ENCODE measurements around the gene MICU1.
"Not testable (repeated sequence)": the region's sequence is repeated elsewhere in the genome, so short reads cannot be mapped to it uniquely, and the experiment has no call there.

Gene MICU1

DNA sequence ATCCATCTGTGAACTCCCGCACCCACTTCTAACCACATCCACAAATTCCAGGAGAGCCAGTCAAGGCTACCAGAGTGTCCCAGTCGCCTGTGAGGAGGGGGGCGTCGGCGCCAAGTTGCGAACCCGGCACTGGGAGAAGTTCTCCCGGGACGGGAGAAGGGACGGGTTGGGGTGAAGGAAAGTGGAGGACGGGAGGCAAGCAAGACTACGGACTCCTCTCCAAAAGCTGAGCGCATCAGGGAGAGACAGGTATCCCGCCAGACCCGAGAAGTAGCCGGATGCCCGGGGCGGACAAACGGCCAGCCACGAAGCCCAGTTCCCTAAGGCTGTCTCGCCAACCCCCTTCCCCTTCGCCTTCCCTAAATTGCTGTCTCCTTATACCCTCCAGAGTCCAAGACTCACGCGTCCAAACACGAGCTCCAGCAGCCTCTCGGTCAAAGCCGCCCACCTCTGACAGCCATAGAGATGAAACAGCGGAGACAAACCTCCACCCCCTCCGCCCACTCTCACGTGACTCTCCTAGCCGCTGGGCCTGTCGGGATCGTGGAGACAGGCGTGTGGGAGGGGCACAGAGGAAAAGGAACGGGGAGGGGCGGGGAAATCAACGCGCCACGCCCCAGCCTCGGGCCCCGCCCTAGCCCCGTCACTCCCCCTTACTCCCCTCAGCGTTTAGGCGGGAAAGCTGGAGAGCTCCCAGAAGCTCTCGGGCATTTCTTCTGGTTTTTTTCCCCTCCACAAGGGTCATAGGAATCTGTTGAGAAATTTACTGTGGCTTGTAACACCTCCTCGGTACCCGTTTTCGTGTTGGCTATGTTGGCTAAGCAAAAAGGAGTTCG is at the start of gene MICU1:
MICU1 (minus strand) TSS at position 472 of the 836 bp plus-strand sequence. CDS start 59,286 bp downstream, outside the sequence.
- DNase-seq (ENCODE audit: low spot score), result peak; percentile 96

GRCh38 chr10:72674174-72674573 is 48.3 kb upstream of the MICU1 start:
- DNase-seq (ENCODE audit: low spot score), result not testable (repeated sequence)

- DNase-seq (ENCODE audit: low spot score), result no peak
Observed at GRCh38 chr10:72673280-72673679, 47.4 kb upstream of the MICU1 start.

GRCh38 chr10:72667207-72667864 is 41.5 kb upstream of the MICU1 start:
- no peak for DNase-seq (ENCODE audit: low spot score)

GRCh38 chr10:72665925-72666324 is 40.0 kb upstream of the MICU1 start:
- DNase-seq (ENCODE audit: low spot score), result no peak

DNA sequence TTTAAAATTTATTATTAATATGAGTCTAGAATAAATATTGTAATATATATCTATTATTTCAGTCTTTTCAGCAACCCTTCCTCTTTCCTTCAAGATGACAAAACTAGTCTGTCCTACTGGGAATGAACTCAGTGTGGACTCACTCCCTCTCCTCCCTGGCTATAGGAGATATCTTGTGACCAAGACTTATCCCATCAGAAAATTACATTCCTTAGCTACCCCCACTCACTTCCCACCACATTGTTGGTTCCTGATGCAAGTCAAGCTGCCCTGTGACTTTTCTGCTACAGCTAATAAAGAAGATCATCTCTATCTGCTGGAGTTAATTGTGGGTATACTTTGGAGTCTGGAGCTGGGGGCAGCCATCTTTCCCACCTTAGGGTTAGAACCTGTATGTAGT is 38.1 kb upstream of the MICU1 start:
- DNase-seq (ENCODE audit: low spot score), result no peak

GRCh38 chr10:72661431-72661830 is 35.6 kb upstream of the MICU1 start:
- DNase-seq (ENCODE audit: low spot score), result no peak

- no peak for DNase-seq (ENCODE audit: low spot score)
Observed at GRCh38 chr10:72660220-72660619, 34.3 kb upstream of the MICU1 start.

DNA sequence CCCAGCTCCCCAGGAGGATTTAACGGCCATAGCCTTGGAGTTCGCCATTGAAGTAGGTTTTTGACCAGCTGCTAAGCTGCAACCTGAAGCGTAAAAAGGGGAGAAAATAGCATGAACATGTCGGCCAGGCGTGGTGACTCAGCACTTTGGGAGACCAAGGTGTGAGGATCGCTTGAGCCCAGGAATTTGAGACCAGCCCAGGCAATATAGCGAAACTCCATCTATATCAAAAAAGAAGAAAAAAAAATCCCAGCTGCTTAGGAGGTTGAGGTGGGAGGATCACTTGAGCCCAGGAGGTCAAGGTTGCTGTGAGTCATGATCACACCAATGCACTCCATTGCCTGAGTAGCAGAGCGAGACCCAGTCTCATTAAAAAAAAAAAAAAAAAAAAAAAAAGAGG is 33.8 kb upstream of the MICU1 start:
- DNase-seq (ENCODE audit: low spot score), result no peak

- no peak for DNase-seq (ENCODE audit: low spot score)
Observed at GRCh38 chr10:72658696-72659400, 33.0 kb upstream of the MICU1 start.

DNA sequence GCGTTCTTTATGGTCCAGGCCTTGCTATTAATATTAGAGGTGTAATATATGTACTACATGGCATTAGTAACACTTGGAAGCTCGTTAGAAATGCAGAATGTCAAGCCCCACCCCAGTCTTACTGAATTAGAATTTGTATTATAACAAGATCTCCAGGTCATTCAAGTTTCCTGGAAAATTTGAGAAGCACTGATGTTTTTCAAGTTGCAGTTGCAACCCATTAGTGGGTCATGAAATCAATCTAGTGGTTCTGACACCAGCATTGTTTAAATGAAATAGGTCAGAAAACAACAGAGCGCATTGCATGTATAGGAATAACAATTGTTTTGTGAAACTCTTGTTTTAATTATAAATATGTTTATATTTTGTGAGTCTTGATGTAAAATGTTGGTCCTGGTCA is 28.8 kb upstream of the MICU1 start:
- DNase-seq (ENCODE audit: low spot score), result no peak

DNA sequence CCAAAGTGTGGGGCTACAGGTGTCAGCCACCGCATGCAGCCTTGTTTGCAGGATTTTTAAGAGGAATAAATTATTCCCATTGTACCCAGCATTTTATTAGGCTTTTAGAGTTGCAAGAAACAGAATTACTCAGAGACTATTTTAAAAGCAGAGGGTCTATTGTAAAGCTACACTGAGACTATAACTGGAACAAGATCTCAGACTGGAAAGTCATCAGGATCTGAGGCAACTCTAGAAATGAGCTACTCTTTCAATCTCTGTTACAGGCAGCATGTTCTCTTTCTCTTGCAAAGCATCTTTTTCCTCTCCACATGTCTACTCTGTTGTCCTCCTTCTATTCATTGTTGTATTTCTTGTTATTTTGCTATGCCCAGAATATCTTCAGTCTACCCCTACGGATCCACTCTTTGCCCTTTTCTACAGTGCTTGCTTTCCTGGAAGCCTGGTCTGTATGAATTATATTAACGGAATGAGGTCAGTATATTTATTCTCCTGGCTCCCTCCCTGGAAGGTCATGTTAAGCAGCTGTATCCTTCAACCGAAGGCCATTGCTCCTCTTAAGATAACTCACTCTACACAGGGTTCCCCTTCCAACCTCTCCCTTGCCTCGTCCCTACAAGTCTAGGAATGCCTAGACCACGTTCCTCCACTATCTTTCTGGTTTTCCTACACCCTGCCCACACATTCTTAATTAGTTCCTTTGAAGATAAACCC is 27.7 kb upstream of the MICU1 start:
- no peak for DNase-seq (ENCODE audit: low spot score)

- no peak for DNase-seq (ENCODE audit: low spot score)
Observed at GRCh38 chr10:72649291-72649690, 23.4 kb upstream of the MICU1 start.

DNA sequence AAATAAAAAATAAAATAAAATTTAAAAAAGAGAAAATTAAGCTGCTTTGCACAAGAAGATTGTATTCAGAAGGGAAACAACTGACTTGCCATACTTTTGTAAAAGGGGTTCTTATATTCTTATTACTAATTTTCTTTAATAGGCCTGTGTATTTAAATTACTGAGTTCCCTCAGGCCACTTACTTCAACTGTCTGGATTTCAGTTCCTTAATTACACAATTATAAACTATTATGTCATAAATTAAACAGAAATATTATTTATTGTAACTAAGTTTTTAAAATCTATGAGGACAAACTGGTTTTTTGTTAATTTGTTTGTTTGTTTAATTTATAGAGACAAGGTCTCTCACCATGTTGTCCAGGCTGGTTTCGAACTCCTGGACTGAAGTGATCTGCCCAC is 22.4 kb upstream of the MICU1 start:
- no peak for DNase-seq (ENCODE audit: low spot score)

DNA sequence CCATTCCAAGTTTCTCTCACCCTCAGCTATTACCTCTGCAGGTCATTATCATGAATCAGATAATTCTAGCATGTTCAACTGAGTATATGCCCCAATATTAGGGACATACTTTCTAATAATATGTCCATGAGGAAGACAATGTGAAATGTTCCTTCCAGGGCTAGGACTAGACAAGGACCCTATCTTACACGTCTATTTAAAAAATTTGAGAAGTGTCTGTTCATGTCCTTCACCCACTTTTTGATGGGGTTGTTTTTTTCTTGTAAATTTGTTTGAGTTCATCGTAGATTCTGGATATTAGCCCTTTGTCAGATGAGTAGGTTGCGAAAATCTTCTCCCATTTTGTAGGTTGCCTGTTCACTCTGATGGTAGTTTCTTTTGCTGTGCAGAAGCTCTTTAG is 21.1 kb upstream of the MICU1 start:
- DNase-seq (ENCODE audit: low spot score), result not testable (repeated sequence)

DNA sequence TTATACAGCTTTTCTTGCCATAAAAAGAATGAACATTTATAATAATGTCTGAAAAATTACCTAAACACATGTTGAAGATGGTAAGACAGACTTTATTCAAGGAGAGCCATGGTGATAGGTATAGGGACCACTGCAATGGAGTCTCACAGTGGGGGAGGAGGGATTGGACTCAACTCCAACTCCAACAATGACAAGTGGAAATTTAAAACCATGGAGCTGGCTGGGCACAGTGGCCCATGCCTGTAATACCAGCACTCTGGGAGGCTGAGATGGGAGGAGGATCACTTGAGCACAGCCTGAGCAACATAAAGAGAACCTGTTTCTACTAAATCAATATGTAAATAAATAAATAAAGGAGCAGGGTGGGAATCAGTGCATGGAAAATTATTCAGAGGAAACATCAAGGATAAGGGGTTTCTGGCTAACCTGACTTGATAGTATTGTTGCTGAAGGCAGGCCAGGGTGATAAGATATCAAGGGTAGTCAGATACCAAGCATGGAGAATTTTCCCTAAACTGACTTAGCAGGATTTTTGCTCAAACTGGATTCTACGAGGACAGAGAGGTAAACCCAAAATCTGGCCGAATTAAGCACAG is 19.5 kb upstream of the MICU1 start:
- DNase-seq (ENCODE audit: low spot score), result no peak

DNA sequence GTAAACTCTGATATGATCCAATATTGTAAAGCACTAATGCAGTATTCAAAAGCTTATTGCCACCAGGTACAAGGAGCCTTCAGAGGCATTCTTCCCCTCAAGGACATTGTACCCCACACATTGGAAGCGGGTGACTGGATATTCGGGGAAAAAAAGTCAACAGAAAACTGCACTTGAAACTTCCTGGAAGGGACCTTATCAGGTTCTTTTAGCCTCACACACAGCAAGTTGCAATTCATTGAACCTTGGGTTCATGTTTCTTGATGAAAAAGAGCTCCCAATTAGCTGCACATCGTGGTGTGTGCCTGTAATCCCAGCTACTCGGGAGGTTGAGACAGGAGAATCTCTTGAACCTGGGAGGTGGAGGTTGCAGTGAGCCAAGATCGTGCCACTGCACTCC is 16.4 kb upstream of the MICU1 start:
- DNase-seq (ENCODE audit: low spot score), result no peak

DNA sequence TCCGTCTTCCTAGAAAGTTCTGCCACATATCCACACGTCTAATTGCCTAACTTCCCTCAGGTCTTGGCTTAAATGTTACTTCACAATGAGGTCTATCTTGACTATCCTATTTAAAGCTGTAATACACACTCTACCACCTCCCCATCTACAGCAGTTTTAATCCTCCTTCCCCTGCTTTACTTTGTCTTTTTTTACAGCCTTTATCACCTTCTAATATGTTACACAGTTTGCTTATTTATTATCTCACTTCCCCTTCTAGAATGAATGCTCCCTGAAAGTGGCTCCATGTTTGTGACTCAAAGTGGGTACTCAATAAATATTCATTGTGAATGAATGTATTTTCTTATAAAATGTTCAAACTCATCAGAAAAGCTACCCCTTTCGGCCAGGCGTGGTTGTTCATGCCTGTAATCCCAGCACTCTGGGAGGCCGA is 13.6 kb upstream of the MICU1 start:
- DNase-seq (ENCODE audit: low spot score), result no peak

DNA sequence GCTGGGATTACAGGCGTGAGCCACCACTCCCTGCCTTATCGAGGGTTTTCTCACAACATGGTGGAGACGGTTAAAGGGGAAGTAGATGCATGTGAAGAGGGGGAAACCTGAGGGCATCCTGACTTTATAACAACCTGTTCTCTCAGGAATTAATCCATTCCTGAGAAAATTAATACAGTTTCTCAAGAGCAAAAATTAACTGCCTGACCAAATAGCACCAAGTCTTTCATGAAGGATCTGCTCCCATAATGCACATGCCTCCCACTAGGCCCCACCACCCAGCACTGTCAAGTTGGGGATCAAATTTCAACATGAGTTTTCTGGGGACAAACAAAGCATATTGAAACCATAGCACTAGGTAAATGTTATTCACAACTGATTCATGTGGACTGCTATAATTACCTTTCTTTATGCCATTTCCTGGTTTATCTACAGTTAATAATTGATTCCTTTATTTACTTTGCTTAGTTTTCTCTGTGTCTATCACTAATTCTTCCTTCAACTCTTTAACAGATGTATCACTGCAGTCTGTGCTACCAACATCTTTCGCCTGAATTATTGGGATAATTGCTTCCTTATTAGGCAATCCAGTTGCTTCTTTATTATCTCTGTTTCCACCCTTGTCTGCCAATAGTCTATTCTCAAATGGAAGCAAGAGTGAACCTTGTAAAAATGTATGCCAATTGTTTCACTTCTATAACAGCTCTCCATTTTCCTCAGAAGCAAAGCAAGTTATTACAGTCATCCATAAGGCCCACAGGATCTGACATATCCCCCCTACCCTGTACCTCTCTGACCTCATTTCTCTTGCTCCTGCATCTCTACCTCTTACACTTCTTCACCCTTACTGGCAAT is 12.9 kb upstream of the MICU1 start:
- no peak for DNase-seq (ENCODE audit: low spot score)

DNA sequence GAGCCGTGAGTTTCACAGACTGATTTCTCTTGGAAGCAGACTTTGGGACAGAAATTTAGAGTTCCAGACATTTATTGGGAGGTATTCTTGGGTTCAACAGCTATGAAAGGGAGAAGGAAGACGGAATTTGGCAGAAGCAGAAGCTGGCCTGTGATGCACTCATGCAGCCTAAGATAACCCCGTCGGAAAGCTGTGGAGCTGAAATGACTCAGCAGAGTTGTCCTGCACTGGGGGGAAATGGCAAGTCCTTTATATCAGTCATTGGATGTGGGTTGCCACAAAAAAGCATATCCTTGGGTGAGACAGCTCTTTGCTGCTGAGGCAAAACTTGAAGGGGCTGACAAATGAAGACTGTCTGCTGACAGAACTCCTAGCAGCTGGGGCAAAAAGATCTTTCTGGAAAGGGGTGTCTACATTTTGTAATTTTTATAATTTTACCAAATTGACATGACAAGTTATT is 11.5 kb upstream of the MICU1 start:
- no peak for DNase-seq (ENCODE audit: low spot score)

GRCh38 chr10:72630144-72630543 is 4.3 kb upstream of the MICU1 start:
- DNase-seq (ENCODE audit: low spot score), result no peak

Measured in ecto neural progenitor cell (in vitro differentiated cells).